Activated T-cell treated with anti-CD3 and anti-CD28 coated beads for 4 hours (primary cell): ENCODE results near the gene S100A6.
"Not testable (repeated sequence)": the region's sequence is repeated elsewhere in the genome, so short reads cannot be mapped to it uniquely, and the experiment has no call there.

Experiments
- DNase-seq: peaks from one replicate; pipeline ENCODE4 v3.0.0-alpha.2; 2020

Gene S100A6

DNA sequence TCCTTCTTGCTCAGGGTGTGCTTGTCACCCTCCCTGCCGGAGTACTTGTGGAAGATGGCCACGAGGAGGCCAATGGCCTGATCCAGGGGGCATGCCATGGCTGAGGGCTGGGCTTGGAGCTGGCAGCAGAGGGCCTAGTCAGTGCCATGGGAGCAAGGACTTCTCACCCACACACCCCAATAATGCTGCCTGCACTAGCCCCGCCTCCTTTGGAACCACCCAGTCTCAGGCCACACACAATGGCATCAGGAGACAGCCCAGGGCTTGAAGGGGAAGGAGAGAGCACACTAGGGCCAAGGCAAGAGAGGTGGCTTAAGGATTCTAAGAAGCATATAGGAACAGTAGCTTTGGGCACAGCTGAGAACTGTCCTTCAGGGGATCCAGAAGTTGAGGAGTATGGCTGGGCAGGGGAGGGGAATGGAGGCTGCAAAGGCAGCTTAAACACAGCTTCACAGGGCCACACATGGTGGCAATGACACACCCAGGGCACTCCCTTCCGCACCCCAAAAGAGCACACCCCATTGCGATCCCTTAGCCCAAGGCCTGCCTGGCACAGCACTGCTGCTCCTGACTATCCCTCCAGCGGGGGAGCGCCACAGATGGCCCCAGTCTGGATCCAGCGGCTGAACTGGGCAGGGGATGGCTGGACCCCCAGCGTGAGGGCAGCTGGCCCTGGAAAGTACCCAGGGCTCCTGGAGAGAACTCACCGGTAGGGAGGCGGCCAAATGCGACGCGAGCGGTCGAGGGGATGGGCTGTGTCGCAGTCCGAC lies at the start of gene S100A6:
TSS of gene S100A6 (minus strand) at position 750 of the 770 bp plus-strand sequence. CDS start at position 98, 652 bp downstream.
- no peak for DNase-seq

DNA sequence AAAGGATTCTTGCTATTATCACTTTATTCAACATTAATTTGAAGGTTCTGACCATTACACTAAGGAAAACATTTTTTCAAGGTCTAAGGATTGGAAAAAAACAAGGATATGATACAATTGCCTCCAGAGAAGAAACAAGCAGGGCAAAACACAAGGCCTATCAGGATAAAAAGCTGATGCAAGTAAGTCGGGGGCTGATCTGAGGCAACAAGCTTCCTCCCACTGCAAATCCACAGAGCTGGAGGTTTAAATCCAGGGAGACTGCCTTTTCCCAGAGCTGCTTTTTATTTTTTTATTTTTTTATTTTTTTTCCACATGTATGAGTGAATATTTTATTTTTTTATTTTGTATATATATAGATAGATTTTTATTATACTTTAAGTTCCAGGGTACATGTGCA lies 49.2 kb upstream of the S100A6 start:
- no peak for DNase-seq

DNA sequence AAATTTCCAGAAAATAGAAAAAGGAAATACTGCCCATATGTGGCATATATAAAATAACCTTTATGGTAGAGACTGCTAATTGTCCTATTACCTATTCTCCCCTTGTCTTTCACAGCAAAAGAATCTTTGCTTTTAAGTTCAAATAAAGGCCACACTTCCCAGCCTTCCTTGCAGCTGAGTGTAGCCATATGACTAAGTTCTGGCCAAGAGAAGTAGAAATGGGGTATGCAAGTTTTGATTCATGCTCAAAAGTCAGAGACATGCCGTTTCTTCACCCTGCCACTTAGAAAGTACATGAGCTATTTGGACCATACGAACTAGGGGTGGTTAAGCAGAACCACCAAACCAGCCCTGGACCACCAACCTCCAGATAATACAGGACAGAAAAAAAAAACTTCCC lies 48.2 kb upstream of the S100A6 start:
- DNase-seq: no peak

DNA sequence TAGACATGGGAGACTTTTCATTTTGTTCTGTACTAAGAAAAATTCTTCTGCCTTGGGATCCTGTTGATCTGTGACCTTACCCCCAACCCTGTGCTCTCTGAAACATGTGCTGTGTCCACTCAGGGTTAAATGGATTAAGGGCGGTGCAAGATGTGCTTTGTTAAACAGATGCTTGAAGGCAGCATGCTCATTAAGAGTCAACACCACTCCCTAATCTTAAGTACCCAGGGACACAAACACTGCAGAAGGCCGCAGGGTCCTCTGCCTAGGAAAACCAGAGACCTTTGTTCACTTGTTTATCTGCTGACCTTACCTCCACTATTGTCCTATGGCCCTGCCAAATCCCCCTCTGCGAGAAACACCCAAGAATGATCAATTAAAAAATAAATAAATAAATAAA lies 47.7 kb upstream of the S100A6 start:
- not testable (repeated sequence) for DNase-seq

DNA sequence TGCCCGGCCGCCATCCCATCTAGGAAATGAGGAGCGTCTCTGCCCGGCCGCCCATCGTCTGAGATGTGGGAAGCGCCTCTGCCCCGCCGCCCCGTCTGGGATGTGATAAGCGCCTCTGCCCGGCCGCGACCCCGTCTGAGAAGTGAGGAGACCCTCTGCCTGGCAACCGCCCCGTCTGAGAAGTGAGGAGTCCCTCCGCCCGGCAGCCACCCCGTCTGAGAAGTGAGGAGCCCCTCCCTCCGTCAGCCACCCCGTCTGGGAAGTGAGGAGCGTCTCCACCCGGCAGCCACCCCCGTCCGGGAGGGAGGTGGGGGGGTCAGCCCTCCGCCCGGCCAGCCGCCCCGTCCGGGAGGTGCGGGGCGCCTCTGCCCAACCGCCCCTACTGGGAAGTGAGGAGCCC lies 47.0 kb upstream of the S100A6 start:
- DNase-seq: not testable (repeated sequence)

DNA sequence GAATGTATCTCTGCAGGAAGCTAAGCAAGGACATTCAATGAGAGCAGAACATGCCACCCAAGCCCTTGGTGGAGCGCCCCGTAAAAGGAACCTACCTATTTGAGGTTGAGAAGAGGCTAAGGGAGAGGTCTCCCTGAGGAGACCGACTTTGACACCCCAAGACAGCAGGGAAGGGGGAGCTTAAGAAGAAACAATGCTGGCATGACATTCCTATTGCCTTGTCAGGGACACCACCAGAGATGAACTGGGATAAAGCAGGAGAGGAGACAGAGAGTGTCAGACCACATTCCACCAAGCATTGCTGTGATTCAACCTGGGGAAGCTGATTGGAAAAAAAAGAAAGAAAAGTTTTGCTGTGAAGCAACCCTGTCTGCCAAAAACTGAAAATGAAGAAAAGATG lies 43.1 kb upstream of the S100A6 start:
- DNase-seq: no peak

DNA sequence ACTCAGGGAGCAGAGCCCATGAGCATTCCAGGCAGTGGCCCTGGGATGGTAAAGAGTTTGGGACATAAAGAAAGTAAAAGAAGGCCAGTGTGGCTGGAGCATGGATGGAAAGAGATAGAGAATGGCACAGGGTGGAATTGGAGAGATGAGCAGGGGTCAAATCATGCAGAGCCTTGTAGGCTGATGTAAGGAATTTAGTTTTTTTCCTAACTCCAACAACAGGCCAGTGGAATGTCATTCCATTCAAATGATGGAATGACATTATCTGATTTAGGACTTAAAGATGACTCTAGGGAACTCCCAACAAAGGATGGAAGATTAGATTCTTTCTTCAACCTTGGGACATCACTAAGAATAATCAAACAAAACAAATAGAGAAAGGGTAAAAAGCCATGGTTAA lies 42.7 kb upstream of the S100A6 start:
- no peak for DNase-seq

DNA sequence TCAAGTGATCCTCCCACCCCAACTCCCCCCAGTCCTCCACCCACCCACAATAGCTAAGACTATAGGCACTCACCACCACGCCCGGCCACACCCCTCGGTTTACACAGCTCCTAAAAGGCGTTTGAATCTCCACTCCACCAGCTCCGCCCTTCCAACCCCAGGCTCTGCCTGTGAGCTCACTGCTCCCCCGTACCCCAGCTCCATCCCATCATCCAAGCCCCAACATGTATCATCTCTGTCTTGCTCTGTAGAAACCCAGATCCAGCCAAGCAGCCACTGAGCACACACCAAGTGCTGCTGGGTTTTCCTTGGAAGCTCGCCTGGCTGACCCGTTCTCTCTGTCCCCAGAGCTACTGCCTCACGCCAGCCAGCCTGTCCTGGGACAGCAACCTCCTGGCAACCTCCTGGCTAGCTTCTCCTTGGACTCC lies 41.8 kb upstream of the S100A6 start:
- no peak for DNase-seq

DNA sequence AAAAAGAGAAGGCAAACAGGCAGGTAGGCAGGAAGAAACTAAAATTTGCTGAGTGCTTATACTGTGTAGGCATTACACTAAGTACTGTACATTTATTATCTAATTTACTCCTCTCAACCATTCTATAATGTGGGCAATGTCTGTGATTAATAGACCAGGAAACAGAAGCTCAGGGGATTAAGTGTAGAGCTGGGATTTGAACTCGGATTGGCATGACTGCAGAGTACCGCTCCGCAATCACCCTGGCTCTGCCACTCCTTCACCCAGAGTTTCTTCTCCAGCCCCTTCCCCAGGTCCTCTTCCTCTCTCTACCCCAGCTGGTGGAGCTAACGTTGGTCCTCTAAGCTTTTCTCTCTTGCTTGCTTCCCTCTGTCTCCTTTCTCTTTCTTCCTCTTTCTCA lies 41.3 kb upstream of the S100A6 start:
- DNase-seq: no peak

DNA sequence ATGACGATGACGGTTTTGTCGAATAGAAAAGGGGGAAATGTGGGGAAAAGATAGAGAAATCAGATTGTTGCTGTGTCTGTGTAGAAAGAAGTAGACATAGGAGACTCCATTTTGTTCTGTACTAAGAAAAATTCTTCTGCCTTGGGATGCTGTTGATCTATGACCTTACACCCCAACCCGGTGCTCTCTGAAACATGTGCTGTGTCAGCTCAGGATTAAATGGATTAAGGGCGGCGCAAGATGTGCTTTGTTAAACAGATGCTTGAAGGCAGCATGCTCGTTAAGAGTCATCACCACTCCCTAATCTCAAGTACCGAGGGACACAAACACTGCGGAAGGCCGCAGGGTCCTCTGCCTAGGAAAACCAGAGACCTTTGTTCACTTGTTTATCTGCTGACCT lies 39.7 kb upstream of the S100A6 start:
- DNase-seq: not testable (repeated sequence)

DNA sequence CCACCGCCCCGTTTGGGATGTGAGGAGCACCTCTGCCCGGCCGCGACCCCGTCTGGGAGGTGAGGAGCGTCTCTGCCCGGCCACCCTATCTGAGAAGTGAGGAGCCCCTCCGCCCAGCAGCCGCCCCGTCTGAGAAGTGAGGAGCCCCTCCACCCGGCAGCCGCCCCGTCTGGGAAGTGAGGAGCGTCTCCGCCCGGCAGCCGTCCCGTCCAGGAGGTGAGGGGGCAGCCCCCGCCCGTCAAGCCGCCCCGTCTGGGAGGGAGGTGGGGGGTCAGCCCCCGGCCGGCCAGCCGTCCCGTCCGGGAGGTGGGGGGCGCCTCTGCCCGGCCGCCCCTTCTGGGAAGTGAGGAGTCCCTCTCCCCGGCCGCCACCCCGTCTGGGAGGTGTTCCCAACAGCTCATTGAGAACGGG lies 39.3 kb upstream of the S100A6 start:
- not testable (repeated sequence) for DNase-seq

DNA sequence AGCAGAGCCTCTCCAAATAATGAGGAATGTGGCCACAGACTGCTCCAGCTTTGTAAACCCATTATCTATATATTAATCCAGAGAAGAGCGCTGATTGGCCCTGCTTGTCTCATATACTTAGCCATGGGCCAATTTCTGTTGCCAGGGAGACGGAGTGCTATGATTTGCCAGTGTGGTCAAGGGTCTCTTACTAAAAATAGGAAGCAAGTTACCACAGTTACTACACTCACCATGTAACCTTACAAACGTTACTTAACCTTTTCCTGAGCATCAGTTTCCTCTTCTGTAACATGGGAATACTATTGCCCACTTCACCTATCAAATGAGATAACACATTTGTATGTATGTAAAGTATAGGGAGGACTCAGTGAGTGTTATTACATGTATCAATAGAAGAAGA lies 37.6 kb upstream of the S100A6 start:
- DNase-seq: no peak

DNA sequence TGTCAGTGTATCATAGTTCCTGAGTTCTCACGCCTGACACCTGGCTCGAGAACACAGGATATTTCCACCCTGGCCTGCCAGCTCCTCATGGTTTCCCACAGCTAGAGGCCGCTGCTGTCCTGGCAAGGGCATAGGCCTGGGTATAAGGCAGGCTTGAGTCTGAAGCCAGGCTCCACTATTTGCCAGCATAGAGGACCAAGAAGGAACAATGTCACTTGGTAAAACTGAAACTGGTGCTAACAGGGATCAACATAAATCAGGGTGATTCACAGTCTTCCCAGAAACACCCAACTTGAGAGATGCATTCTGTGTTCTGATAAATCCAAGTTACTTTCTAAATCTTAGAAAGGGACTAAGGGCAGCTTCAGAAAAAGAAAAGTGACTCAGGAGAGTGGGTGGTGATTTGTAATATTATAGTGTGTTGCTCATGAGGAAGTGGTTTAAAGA lies 36.8 kb upstream of the S100A6 start:
- peak; percentile 19 for DNase-seq

DNA sequence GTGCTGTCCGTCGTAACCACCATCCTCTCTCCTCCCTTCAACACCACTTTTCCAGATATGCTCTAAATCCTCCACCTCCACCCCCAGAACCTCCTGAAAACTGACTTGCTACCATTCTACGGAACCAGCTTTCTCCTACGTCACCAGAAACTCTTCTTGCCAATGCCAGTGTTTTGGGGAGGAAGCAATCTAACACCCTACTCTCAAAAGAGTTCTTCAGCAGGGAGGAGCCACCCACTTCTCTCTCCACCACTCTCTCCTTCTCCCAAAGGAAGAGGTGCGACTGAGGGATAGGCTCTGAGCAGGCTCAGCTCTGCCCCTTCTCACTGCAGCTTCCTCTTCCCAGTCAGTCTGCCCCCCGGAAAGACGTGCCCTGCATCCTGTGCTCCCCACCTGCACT lies 35.9 kb upstream of the S100A6 start:
- no peak for DNase-seq

DNA sequence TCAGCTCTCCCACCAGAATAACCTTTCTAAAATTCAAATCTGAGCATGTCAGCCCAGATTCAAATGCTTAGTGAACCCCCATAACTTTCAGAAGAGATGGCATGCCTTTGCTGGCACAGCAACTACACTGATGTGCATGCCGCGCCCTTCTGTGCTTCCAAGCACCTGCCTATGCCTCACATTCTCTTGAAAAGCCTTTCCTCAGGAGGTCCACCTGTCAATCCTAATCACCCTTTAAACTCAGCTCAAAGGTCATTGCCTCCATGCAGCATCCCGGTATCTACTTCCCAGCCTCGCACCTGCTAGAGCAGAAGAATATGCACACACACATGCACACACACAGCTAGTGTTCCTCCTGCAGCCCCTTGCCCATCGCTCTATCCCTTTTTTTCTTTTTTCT lies 35.1 kb upstream of the S100A6 start:
- DNase-seq: no peak

DNA sequence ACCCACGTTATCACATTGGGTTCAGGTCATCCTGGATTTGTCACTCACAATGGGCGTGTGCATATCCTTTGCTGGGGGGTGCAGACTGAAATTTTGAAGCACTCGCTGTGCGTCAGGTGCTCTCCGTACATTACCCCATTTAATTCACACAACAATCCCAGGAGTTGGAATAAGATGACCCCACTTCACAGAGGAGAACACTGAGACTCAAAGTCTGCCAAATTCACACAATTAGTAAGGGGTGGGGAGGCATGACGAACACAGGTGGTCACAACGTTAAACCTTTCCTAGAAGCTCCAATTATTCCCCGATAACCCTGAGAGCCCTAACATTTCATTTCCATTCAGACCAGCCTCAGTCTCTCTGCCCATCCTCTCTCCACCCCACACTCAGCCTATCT lies 33.7 kb upstream of the S100A6 start:
- no peak for DNase-seq

DNA sequence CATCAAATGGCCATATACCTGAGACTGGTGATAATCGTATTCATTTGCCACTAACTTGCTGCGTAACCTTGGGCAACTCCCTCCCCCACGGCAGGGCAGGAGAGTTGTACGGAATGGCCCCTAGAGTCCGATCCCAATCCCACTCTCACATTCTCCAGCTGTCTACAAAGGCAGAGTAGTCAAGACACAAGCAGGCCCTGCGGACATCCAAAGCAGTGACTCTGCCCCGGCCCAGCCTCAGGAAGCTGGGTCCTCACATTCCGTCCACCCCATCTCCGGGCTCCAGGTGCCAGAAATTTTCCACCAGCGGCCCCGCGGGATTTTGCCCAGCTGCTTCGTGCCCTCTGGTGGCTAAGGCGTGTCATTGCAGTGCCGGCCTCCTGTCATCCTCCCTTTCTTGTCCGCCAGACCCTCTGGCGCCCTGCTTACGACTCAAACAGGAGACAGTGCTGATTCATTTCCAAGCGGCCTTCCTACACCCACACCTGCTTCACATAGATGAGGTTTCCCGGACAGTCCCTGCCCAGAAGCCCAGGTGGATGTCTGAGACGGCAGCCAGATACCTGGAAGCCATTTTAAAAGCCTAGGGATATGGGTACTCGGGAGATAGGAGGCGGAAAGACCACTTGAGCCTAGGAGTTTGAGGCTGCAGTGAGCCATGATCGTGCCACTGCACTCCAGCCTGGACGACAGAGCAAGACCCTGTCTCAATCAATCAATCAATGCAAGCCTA lies 32.7 kb upstream of the S100A6 start:
- DNase-seq: peak; percentile 75

DNA sequence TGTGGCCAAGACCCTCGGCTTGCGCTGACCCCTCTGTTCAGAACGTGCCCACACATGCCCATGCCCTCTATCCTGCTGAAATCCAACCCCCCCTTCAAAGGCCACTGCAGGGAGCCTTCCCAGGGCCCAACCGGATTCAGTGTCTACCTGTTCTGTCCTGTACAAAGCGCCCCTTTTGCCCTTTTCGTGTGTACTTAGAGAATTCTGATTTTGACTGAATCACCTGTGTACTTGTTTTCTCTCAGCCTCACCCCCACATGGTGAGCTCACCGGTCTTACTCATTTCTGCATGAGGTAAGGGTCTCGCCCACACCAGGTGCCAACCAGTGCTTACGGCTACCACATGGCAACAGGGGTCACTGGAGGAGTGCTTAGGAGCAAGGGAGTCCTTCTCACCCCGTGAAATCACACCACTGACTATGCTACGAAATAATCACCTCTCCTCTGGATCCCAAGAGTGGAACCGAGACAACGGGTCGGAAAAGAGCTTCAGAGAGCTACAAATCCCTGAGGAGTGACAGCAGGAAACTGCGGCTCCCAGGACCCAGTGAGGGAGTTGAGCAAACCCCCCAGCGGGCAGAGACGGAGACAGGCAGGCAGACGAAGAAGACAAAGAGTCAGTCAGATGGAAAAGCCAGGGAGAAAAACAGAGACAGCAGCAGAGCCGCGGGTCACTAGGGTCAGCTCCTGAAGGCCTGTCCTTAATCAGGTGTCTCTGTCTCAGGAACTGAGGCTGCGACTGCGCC lies 32.0 kb upstream of the S100A6 start:
- peak; percentile 27 for DNase-seq

DNA sequence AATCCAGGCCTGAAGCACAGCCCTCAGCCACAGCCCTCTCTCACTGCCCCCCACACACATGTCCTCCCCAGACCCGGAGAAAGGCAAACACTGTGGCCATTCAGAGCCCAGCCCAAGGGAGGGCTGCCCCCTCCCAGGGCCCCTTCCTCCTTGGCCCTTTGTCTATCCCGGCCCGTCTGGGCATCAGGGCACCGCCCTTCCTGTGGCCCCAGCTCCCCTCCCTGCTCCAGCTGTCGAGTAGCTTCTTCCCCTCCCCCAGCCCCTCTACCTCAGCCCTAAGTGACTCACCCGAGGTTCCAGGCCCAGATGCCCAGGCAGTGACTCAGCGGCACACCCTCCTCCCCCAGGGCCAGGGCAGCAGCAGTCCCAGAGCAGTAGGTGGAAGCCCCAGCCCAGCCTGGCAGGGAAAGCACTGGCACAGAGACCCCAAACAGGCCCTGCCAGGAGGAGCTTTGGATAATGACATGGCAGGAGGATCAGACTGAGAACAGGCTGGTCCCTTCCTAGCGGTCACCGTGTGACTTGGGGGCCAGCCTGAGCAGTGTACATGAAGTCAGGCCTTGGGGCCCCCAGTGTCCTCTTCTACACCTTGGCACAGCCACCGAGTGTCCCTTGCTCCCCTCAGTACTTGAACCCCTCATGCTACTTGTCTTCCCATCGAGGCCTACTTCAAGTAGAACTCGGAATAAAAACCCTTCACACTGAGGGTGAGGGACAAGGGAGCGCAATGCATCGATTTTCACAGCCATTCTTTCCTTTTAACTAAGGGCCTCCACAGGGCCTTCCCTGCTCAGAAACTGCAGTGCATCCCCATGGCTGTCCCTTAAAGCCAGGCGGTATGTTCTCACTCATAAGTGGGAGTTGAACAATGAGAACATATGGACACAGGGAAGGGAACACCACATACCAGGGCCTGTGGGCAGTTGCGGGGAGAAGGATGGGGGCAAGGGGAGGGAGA lies 30.9 kb upstream of the S100A6 start:
- DNase-seq: peak; percentile 86

DNA sequence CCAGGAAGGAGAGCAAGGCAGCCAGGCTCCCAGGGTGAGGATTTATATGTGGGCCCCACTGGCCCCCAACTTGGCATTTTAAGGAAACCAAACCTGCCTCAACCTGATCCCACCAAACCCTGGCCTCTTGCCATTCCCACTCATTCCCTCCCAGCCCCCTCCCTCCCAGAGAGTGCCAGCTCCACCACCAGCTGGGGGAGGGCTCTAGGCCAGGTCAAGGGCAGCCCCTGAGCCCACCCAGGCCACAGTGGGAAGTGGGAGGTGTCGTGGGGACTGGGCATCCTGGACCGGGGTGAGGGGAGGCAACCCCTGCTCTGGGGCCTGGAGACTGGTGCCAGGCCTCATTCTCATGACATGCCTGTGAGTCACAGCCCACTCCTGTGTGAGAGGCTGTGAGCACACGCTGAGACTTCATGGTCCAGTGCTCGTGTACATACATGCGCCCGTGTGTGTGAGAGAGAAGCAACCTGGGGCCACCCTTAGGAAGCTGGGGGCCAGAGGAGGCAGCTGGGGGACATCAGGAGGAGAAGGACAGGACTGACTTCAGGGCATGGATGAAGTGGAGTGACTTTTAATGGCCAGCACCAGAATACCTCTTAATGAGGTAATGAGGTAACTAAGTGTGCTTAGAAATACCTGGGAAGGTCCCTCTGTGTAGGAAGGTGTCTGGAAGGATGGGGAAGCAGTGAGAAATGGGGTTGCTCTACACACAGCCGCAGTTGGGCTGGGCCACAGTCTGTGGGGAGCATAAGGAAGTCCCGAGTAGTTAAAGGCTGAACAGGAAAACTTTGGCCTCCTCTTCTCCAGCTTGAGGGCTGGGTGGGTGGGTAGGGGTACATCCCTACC lies 30.0 kb upstream of the S100A6 start, which contains the start of gene S100A2:
TSS of gene S100A2 (minus strand) at position 316 of the 846 bp plus-strand sequence. CDS start 1,967 bp downstream, outside the sequence.
- peak; percentile 40 for DNase-seq

DNA sequence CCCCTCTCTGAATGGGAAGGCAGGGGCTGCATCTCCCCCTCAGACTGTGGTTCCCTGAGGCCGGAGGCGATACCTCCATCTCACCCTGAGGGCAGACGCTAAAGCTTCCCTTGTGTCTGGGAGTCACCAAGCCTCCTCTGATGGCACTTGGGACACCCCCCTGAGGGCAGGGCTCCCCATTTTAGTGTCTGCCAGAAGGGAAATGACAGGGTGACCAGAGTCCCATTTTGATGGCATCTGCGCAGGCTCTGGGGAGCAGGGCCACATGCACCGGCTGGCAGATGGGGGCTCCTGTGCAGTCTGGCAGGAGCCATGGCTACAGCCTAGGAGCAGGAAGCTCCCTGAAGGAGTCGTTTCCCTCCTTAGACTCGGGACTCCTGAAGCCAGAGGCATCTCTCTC lies 28.2 kb upstream of the S100A6 start:
- DNase-seq: no peak
